Measurements from ENCODE around the gene MMS22L.

MMS22L gene

GRCh38 chr6:97282726-97283617 lies at the start of gene MMS22L:
MMS22L (minus strand) TSS chr6:97283216; CDS start chr6:97282477, 739 bp downstream.
- DNase-seq = peak; percentile 86 to 97 (median 92)
- intact Hi-C loops (cut with DNase I) = no loop called here

- no peak for DNase-seq
- intact Hi-C loops (cut with DNase I) = no loop called here
Observed at GRCh38 chr6:97322811-97323210, 39.8 kb upstream of the MMS22L start.

GRCh38 chr6:97322226-97322625 lies 39.2 kb upstream of the MMS22L start:
- DNase-seq = no peak
- intact Hi-C loops (cut with DNase I) = no loop called here

- intact Hi-C loops (cut with DNase I) = no loop called here
- no peak for DNase-seq
Observed at GRCh38 chr6:97316978-97317377, 34.0 kb upstream of the MMS22L start.

- intact Hi-C loops (cut with DNase I) = no loop called here
- DNase-seq = no peak
Observed at GRCh38 chr6:97312241-97312640, 29.2 kb upstream of the MMS22L start.

GRCh38 chr6:97306544-97307320 lies 23.7 kb upstream of the MMS22L start:
- peak in 1 of 42 donors; percentile 3 for DNase-seq
- intact Hi-C loops (cut with DNase I) = no loop called here

GRCh38 chr6:97305414-97306066 lies 22.5 kb upstream of the MMS22L start:
- peak in 36 of 42 donors; percentile 4 to 61 (median 31) for DNase-seq
- intact Hi-C loops (cut with DNase I) = no loop called here

GRCh38 chr6:97304701-97305100 lies 21.7 kb upstream of the MMS22L start:
- no peak for DNase-seq

GRCh38 chr6:97294451-97294850 lies 11.4 kb upstream of the MMS22L start:
- no peak for DNase-seq
- intact Hi-C loops (cut with DNase I) = no loop called here

More at GRCh38 chr6:97304701-97305100, 21.7 kb upstream of the MMS22L start:
- intact Hi-C loops (cut with DNase I) = no loop called here

- intact Hi-C loops (cut with DNase I) = no loop called here
- no peak for DNase-seq
Observed at GRCh38 chr6:97293198-97293696, 10.2 kb upstream of the MMS22L start.

- intact Hi-C loops (cut with DNase I) = no loop called here
- no peak for DNase-seq
Observed at GRCh38 chr6:97292671-97293070, 9.7 kb upstream of the MMS22L start.

- DNase-seq = no peak
- intact Hi-C loops (cut with DNase I) = no loop called here
Observed at GRCh38 chr6:97291896-97292295, 8.9 kb upstream of the MMS22L start.

GRCh38 chr6:97289332-97289731 lies 6.3 kb upstream of the MMS22L start:
- intact Hi-C loops (cut with DNase I) = no loop called here
- no peak for DNase-seq

GRCh38 chr6:97288188-97288587 lies 5.2 kb upstream of the MMS22L start:
- no peak for DNase-seq
- intact Hi-C loops (cut with DNase I) = no loop called here

GRCh38 chr6:97282238-97282725 lies 734 bp downstream of the MMS22L start:
- peak in 4 of 42 donors; percentile 3 to 55 (median 16) for DNase-seq
- intact Hi-C loops (cut with DNase I) = no loop called here

GRCh38 chr6:97280766-97281165 lies 2.2 kb downstream of the MMS22L start:
- intact Hi-C loops (cut with DNase I) = no loop called here
- DNase-seq = no peak

GRCh38 chr6:97275804-97276203 lies 7.2 kb downstream of the MMS22L start:
- intact Hi-C loops (cut with DNase I) = no loop called here

GRCh38 chr6:97269821-97270220 lies 13.2 kb downstream of the MMS22L start:
- intact Hi-C loops (cut with DNase I) = no loop called here

More at GRCh38 chr6:97275804-97276203, 7.2 kb downstream of the MMS22L start:
- DNase-seq = no peak

GRCh38 chr6:97262676-97263075 lies 20.3 kb downstream of the MMS22L start:
- no peak for DNase-seq
- intact Hi-C loops (cut with DNase I) = no loop called here

More at GRCh38 chr6:97269821-97270220, 13.2 kb downstream of the MMS22L start:
- DNase-seq = no peak
